Nephron (organoid): ENCODE data around the gene ASTN2.

Experiments
- H3K27ac Mint-ChIP-seq, 3 experiments: 2 replicates each; pipeline ENCODE4 v1.8.0; 2020; ENCODE audit warnings: mixed read lengths in 3 of 3, mild to moderate bottlenecking in 2 of 3, moderate library complexity in 1 of 3
- H3K27me3 Mint-ChIP-seq: 2 replicates; pipeline ENCODE4 v1.8.0; 2021; ENCODE audit warnings: low read depth, mild to moderate bottlenecking, moderate library complexity, mixed read lengths
- H3K36me3 Mint-ChIP-seq: 2 replicates; pipeline ENCODE4 v1.8.0; 2020; ENCODE audit warnings: low read depth, mixed read lengths
- H3K4me1 Mint-ChIP-seq: 2 replicates; pipeline ENCODE4 v1.8.0; 2020; ENCODE audit warnings: mixed read lengths
- H3K4me3 Mint-ChIP-seq, 3 experiments: 2 replicates each; pipeline ENCODE4 v1.8.0; 2020; ENCODE audit warnings: mild to moderate bottlenecking in 3 of 3, mixed read lengths in 3 of 3, moderate library complexity in 2 of 3
- H3K9me3 Mint-ChIP-seq: 2 replicates; pipeline ENCODE4 v1.8.0; 2020; ENCODE audit warnings: mixed read lengths
- TF ChIP-seq, protein P1 (sequence below), 3 experiments: fragments of 200-600 bp; sonication (generic); IDR thresholded peaks; one replicate each; pipeline ENCODE4 v1.5.0; 2021; ENCODE audit warnings: antibody characterized with exemption in 3 of 3; ENCODE audit not compliant: unreplicated experiment in 3 of 3

ASTN2 gene

DNA sequence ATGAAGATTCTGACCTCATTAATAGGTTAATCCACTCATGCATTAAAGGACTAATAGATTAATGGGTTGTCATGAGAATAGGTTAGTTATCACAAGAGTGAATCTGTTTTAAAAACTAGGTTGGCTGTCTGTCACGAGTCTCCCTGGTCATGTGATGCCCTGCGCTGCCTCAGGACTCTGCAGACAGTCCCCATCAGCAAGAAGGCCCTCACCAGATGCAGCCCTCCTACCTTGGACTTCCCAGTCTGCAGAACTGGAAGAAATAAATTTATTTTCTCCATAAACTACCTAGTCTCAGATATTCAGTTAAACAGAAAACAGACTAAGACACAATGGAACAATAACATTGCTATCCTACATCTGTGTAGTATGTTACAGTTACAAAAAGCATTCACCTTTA is 227.4 kb downstream of the ASTN2 start:
- Mint-ChIP-seq H3K27ac (no peak overlapping the region), H3K27me3 (no peaks in the 10 kb centered on the region), H3K4me1 (no peaks in the 10 kb centered on the region), H3K9me3 (no peaks in the 10 kb centered on the region), H3K36me3 (no peaks in the 10 kb centered on the region), H3K4me3 (no peak overlapping the region)
- TF ChIP-seq, protein P1, sequence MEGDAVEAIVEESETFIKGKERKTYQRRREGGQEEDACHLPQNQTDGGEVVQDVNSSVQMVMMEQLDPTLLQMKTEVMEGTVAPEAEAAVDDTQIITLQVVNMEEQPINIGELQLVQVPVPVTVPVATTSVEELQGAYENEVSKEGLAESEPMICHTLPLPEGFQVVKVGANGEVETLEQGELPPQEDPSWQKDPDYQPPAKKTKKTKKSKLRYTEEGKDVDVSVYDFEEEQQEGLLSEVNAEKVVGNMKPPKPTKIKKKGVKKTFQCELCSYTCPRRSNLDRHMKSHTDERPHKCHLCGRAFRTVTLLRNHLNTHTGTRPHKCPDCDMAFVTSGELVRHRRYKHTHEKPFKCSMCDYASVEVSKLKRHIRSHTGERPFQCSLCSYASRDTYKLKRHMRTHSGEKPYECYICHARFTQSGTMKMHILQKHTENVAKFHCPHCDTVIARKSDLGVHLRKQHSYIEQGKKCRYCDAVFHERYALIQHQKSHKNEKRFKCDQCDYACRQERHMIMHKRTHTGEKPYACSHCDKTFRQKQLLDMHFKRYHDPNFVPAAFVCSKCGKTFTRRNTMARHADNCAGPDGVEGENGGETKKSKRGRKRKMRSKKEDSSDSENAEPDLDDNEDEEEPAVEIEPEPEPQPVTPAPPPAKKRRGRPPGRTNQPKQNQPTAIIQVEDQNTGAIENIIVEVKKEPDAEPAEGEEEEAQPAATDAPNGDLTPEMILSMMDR (IDR thresholded peaks at IDR 0.05; ENCODE audit: unreplicated experiment in 3 of 3), result no peak

DNA sequence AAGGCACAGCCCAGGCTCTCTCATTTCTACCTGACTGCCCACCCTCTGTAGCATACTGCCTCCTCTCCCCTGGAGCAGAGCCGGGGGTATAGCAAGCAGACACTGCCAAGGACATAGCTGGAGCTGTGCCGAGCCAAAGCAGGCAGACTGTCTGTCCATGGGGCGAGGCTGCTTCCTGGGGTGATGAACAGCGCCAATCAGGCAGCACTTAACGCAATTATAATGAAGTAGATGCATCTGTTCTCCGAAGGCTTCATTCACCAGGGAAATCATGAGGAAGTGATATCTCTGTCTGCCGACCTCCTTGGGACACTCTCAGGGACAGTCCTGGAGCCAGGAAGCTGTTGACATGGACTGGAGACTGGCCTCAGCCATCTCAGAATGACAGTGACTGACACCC is 230.7 kb downstream of the ASTN2 start:
- no peaks in the 10 kb centered on the region for H3K4me1 Mint-ChIP-seq
- TF ChIP-seq, protein P1 (IDR thresholded peaks at IDR 0.05; ENCODE audit: unreplicated experiment in 3 of 3), result no peak
- H3K4me3 Mint-ChIP-seq, result no peak overlapping the region
- H3K36me3 Mint-ChIP-seq, result no peaks in the 10 kb centered on the region
- no peak overlapping the region for H3K27ac Mint-ChIP-seq
- peaks cover 7% of the 10 kb centered on the region for H3K9me3 Mint-ChIP-seq
- peaks cover 6% of the 10 kb centered on the region for H3K27me3 Mint-ChIP-seq

DNA sequence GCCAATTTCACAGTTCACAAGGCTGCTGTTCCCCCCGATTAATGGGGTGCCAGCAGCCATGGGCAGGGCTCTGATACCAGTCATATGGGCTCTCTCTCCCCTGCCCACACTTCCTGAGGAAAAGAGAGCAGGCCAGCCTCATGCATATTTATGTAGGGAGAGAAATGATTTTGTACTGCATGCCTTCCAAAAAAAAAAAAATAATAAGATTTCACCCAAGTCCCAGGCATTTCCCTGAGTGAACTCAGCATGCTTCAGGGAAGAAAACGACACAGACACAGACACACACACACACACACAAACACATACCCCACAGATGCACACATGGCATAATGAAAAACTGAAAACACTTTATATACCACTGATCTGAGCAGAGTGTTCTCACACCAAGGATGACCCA is 232.8 kb downstream of the ASTN2 start:
- H3K27ac Mint-ChIP-seq, result no peak overlapping the region
- H3K9me3 Mint-ChIP-seq, result peaks cover 7% of the 10 kb centered on the region
- TF ChIP-seq, protein P1 (IDR thresholded peaks at IDR 0.05; ENCODE audit: unreplicated experiment in 3 of 3), result no peak
- H3K4me1 Mint-ChIP-seq, result no peaks in the 10 kb centered on the region
- H3K27me3 Mint-ChIP-seq, result peaks cover 6% of the 10 kb centered on the region
- H3K4me3 Mint-ChIP-seq, result no peak overlapping the region
- no peaks in the 10 kb centered on the region for H3K36me3 Mint-ChIP-seq

DNA sequence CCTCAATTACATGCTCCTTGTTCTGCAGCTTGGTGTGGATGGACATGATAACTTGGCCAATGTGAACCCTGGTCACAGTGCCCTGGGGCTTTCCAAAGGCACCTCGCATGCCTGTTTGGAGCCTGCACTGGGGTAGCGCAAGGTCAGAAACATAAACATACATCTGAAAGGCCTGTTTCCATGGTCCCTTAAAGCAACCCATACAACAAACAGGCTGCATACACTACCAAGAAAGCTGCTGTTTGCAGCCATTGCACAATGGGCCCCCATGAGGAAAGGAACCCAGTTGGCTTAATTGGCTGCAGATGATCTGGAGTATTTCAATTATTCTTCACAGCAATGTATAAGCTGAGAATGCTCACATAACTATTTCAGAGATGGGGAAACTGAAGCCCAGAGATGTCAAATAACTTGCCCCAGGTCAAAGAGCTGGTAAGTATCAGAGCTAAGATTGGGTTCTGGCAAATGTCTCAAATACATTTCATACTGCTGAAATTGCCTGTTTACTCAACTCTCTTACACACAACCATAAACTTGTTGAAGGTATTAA is 233.9 kb downstream of the ASTN2 start:
- Mint-ChIP-seq H3K9me3 (peaks cover 7% of the 10 kb centered on the region), H3K4me1 (no peaks in the 10 kb centered on the region), H3K27ac (no peak overlapping the region), H3K27me3 (peaks cover 6% of the 10 kb centered on the region), H3K36me3 (no peaks in the 10 kb centered on the region), H3K4me3 (no peak overlapping the region)
- TF ChIP-seq, protein P1 (IDR thresholded peaks at IDR 0.05; ENCODE audit: unreplicated experiment in 3 of 3), result no peak

DNA sequence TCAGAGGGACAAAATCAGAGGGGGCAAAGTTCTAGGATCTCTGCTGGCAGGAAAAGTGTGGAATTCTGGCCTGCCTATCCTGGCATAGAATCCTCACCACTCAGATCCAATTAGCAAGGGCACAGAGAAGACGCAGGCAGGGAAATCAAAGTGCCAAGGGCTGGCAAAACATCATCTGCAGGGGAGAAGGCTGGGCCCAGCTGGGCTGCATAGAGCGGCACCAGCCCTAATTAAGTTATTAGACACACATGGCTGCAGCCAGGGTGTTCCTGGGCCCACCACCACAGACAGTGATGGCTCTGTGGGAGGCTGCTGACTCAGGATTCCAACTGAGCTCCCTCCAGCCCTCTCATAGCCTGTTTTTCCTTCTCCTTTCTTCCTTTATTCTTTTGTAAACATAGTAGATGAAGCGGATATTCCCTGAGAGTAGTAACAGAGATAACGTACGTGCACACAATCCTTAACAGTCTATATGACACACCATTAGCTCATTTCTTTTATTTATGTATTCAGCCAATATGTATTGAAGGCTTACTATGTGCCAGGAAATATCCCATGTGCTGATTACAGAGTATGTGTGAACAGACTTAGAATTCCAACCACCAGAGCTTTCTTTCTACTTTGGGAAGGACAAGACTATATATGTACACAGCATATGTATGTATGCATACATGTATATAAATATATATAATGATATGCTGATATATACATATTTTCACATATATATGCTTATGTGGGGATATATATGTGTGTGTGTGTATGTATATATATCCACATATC is 236.1 kb downstream of the ASTN2 start:
- TF ChIP-seq, protein P1 (IDR thresholded peaks at IDR 0.05; ENCODE audit: unreplicated experiment in 3 of 3), result no peak
- Mint-ChIP-seq H3K4me1 (no peaks in the 10 kb centered on the region), H3K9me3 (peaks cover 7% of the 10 kb centered on the region), H3K27me3 (peaks cover 6% of the 10 kb centered on the region), H3K27ac (peak overlapping the region in 2 of 3 experiments; percentile 10 to 70), H3K4me3 (no peak overlapping the region), H3K36me3 (no peaks in the 10 kb centered on the region)

DNA sequence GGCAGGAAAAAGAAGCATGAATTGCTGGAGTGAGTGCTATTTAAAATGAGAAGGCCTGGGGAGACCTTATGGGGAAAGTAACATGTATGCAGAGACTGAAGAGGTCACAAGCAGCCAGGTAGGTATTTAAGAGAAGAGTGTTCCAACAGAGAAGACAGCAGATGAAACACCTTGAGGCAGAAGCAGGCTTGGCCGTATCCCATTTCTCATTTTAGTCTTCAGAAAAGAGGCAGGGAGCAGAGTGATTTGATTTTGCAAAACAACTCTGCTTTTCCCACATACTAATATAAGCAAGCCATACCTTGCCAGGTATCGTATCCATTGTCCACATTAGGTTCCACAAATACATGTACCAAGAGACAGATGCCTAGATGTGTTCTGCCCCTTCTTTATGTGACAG is 244.3 kb downstream of the ASTN2 start:
- H3K36me3 Mint-ChIP-seq, result no peaks in the 10 kb centered on the region
- H3K27ac Mint-ChIP-seq, result no peak overlapping the region
- no peak overlapping the region for H3K4me3 Mint-ChIP-seq
- TF ChIP-seq, protein P1 (IDR thresholded peaks at IDR 0.05; ENCODE audit: unreplicated experiment in 3 of 3), result no peak
- H3K9me3 Mint-ChIP-seq, result no peaks in the 10 kb centered on the region
- no peaks in the 10 kb centered on the region for H3K27me3 Mint-ChIP-seq
- H3K4me1 Mint-ChIP-seq, result no peaks in the 10 kb centered on the region
